T-helper 2 cell (primary cell): ENCODE results near the gene SLC25A22.

Experiments used
- DNase-seq, 5 experiments: peaks; one replicate each; pipeline versions ENCODE4 v3.0.0 to v3.0.0-alpha.2; 2012 to 2022

The SLC25A22 gene

DNA sequence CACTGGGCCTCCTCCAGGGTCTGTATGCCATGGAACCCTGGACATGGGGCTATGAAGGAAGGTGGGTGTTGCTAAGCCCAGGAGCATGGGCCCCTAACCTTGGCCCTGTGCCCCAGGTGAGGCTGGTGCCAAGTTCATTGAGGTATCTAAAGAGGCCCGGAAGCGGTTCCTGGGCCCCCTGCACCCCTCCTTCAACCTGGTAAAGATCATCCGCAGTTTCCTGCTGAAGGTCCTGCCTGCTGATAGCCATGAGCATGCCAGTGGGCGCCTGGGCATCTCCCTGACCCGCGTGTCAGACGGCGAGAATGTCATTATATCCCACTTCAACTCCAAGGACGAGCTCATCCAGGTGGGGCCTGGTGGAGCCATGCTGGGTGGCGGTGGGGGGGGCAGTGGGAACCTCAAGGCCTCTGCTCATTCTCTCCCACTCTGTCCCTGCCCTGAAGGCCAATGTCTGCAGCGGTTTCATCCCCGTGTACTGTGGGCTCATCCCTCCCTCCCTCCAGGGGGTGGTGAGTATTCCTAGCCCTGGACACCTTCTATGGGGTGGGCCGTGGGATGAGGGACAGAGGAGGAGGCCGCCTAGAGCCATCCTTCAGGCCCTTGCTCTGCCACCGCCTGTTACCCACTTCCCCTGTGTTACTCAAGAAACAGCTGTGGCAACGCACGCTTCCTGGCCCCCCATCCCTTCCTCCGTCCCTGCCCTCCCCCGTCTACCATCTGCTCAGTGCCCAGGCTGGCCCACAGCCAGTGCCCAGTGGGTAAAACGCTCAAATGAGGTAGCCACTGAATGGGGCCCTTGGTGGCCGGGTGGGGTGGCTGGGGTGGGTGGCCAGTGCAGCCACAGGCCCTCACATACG, 23.7 kb upstream of the SLC25A22 start:
- no peak for DNase-seq

DNA sequence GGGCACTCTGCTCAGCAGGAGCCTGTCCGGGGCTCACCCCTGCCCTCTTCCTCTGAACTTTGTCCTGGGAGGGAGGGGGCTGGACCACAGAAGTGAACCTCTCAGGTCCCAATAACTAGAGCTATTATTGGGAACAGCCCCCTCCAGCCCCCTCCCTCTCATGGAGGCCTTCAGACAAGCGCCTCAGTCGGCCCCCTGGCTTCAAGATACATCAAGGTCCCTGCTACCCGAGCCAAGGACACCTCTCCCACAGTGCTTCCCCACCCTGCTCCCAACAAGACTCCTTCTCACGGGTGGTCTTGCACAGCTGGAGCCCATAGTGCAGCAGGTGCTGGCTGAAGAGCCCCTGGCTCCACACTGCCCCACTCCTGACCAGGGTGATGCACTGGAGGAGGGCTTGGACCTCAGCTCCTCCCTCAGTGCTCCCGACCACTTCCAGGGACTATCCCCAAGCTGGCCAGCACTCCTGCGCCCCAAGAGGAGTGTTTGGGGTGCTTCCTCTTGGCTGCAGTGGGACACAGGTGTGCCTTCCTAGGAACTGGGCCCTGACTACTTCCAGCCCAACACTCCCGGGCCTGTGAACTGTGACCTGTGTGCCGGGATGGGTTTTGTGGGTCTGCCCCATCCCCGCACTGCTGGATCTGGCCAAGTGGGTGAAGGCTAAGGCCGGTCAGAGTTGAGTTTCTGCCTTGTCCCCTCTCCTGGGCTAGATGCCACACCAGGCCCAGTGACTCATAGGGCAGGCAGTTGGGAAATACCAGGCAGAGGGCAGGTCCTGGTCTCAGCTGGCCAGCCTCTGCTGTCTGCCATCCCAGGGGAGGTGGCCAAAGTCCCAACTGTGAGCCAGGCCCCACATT, 22.8 kb upstream of the SLC25A22 start:
- DNase-seq, result no peak

DNA sequence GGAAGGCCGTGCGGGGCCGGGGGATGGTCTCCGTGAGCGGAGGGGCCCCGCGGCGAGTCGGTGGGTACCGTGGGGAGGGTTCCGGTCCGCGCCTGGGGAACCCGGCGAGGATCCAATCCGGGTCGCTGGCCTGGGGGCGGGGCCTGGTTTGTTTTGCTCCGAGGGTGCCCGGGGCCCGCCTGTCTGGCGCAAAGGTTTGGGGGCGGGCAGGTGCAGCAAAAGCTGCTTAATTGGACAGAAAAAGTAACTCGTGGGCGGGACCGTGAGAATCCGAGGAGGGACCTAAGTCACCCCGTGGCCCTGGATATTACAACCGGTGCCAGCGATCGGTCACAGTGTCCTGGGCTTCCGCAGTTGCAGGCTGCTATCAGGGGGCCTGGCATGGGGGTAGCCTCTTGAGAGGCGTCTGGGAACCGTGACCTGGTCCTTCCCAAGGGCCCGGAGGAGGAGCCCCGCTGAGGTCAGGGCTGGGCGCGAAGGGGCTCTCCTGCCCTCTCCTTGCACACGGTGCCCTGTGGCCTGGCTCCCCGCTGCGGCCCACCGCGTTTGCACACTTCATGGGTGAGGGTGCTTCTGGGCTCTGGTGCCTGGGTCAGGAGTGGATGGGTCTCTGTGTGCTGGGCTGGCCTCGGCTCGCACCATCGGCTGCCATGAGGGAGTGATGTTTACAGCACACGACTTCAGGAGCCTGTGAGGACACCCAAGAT, 22.0 kb upstream of the SLC25A22 start:
- DNase-seq, result peak; percentile 89 to 97 (median 92)

DNA sequence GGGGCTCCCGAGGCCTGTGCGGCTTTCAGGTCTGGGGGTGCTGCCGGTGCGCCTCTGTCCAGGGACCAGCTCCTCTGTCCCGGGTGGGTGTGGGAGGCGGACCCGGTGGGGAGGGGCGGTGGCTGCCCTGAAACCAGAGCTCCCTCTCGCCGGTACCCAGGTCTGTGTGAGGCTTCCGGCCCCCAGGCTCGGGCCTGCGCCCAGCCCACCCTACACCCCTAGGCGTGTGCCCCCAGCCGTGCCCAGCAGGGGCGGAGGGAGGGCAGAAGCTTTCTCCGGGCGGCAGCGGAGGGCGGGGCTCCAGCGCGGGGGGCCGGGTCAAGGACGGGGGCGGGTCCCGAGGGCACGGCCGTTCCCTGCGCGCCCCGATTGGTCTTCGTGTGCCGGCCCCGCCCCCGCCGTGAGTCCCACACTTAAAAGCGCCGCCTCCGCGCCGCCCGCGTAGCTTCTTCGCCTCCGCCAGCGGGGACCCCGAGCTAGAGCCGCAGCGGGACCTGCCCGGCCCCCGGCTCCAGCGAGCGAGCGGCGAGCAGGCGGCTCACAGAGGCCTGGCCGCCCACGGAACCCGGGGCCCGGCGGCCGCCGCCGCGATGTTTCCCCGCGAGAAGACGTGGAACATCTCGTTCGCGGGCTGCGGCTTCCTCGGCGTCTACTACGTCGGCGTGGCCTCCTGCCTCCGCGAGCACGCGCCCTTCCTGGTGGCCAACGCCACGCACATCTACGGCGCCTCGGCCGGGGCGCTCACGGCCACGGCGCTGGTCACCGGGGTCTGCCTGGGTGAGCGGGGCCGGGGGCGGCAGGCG, 21.2 kb upstream of the SLC25A22 start:
- peak; percentile 84 to 94 (median 90) for DNase-seq

GRCh38 chr11:818396-819128, 20.5 kb upstream of the SLC25A22 start, which contains the start of gene PNPLA2:
PNPLA2 (plus strand) TSS chr11:818914; CDS start chr11:819719, 805 bp downstream.
- no peak for DNase-seq

DNA sequence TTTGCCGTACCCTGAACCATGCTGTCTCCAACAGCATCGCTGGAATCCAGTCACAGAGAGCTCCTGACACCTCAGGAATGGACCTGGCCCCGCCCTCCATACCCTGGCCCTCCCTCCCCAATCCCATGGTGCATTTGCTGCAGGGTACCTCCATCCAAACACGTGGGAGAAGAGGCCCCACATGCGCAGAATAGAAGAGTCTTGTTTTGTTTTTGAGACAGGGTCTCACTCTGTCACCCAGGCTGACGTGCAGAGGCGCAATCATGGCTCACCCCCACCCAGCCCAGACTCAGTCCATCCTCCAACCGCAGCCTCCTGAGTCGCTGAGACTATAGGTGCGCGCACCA, 18.3 kb upstream of the SLC25A22 start:
- no peak for DNase-seq

DNA sequence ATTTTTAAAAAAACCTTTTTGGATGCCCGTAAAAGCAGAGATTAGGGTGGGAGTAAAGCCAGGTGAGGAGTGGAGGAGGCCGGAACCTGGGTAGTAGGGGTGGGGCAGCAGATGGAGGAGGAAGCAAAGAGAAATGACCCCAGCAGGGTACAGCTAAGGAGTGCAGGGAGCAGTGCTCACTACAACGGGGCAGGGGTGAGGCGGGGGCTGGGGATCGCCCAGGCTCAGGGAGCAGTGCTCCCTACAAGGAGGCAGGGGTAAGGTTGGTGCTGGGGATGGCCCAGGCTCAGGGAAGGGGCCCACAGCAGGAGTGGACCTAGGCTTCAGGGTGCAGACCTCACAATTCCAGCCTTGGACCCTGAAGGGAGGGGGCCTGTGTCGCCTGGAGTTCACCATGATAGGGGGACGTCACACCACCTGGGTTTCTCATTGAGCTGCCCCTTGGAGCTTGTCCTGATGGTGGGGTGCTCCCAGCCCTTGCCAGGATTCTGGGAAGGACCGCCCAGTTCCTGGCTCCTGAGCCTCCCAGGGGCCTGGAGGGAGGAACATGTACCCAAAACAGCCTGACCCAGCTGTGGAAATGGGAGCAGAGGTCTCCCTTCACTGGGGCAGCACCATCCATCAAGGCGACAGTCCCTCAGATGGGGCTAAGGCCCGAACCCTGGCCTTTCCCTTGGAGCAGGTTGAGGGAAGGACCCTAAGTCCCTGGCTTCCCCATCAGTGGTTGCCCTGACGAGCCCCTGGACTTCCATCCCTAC, 17.8 kb upstream of the SLC25A22 start:
- no peak for DNase-seq

DNA sequence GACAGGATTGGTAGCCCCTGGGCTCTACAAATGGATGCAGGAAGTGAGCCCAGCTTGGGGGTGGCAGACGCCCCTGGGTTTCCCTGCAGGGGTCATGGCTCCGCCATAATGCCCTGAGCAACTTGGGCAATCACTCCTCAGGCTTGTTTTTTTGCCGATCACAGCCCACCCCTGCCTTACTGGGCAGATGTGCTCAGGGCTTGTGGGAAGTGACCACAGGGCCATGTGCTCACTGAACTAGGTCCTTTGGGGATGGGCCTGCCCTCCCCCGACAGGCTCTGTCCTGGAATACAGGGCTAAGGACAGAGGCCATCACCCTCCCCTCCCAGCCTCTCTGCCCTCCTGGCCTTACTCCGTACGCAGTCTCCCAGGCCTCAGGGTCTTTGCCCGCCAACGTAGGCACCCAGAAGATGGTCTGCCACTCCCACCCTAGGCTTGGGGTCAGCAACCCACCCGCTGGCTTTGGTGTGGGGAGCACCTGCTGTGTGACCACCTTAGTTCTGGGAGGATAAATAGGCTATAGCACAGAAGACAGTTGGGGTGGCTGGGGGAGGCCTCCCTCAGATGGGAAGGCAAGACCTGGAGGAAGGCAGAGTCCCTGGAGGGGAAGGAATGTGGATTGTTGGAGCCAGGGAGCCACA, 15.5 kb upstream of the SLC25A22 start:
- DNase-seq, result no peak

DNA sequence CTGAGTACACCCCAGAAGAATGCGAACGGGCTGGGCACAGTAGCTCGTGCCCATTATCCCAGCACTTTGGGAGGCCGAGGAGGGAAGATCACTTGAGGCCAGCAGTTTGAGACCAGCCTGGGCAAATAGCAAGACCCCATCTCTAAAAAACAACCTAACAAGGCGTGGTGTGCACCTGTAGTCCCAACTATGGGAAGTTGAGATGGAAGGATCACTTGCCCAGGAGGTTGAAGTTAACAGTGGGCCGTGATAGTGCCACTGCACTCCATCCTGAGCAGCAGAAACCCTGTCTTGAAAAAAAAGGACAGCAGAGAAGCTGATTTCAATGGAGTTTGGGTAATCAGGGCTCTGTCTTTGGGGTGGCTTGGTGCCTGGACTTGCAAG, 15.0 kb upstream of the SLC25A22 start:
- DNase-seq, result no peak

DNA sequence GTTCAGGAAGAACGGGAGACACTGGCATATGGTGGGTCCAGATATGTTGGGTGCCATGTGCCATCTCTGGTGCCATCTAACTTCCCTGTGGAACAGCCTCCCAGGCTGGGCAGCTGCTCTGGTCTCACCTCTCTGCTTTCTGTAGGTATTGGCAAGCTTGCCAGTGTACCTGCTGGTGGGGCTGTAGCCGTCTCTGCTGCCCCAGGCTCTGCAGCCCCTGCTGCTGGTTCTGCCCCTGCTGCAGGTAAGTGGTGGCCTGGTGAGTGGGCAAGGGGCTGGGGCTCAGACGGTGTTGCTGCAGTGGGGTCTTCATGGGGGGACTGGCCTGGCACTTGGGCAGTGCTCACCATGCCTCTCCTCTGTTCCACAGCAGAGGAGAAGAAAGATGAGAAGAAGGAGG, 14.3 kb upstream of the SLC25A22 start:
- no peak for DNase-seq

GRCh38 chr11:811446-812245, 13.6 kb upstream of the SLC25A22 start:
- DNase-seq, result no peak

DNA sequence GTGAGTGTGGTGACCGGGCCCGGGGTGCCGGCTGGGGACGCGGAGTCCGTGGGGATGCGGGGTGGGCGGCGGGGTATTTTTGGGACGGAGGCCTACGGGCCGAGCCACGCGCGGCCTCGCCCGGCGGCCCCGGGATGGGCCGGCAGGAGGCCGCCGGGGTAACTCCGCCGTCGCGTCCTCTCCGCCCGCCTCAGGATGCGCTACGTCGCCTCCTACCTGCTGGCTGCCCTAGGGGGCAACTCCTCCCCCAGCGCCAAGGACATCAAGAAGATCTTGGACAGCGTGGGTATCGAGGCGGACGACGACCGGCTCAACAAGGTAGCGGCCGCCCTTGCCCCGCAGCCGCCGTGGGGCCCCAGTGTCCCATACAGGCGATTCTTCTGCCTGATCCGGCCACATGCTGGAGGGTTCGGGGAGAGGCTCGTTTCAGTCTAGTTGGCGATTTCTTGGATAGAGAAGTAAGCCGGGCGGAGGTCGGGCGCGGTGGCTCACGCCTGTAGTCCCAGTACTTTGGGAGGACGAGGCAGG, 12.0 kb upstream of the SLC25A22 start:
- no peak for DNase-seq

DNA sequence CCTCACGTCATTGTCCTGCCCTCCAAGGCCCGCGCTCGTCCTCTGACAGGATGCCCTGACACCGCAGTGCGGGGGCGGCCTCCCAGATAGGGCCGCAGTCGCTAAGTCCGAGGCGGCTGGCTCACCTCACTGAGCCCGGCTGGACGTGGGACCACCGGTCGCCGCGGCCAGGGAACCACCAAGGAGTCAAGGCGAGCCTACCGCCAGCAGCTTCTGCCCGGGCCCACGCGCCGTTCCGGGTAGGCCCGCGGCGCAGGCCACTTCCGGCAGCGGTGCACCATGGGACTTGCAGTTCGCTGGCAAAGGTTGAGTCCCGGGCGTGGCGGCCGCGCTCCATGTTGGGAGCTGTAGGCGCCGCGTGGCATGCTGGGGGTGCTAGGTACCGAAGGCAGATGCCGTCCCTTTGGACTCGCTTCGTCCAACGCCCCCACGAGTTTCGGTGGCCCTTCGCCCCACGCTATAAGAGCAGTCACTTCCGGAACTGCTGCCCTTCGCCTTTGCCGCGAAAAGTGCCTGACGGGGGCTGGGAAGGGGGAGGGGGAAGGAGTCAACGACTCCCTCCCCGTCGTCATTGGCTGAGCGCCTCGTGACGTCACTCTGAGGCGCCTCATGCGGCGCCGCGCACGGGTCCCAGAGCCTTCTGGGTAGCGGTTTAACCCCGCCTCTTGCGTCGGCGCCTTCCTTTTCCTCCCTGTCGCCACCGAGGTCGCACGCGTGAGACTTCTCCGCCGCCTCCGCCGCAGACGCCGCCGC, 11.4 kb upstream of the SLC25A22 start, which contains the start of gene RPLP2:
Gene RPLP2 (plus strand): TSS at position 681 of the 753 bp plus-strand sequence. CDS start 268 bp downstream, outside the sequence.
- peak; percentile 95 to 98 (median 97) for DNase-seq

- DNase-seq, result peak in 3 of 5 experiments; percentile 44 to 80 (median 45)
Measured at GRCh38 chr11:808427-809286, 10.6 kb upstream of the SLC25A22 start.

DNA sequence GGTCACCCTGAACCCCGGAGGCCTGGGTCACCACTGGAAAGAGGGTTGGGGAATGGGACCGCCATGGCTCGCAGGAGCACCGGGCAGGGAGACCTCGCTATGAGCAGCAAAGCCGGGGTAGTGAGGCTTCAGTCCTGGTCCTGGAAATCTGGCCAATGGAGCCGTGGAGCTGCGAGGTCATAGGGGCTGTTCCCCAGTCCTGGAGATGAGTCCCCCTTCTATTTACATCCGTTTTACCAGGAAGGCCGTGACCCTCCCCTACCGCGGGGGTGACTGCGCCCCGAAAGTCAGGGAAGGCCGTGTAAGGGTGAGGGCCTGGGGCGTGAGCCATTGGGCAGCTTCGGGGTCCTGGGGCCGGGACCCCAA, 6.5 kb upstream of the SLC25A22 start:
- no peak for DNase-seq

- DNase-seq, result no peak
Measured at GRCh38 chr11:803770-804598, 5.9 kb upstream of the SLC25A22 start.

DNA sequence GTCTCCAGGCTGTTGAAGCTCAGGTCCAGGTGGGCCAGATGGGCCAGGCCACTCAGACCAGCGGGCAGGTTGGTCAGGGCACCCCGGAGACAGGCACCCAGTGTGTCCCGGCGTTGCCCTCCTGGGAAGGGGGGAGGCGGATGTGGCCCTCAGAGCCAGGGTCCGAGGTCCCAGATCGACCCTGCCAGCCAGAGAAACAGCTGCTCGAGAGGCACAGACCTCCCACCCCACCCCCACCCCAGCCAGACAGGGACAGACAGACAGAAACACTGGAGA, 5.3 kb upstream of the SLC25A22 start:
- DNase-seq, result no peak
